OCI-LY7 (cell line): ENCODE results near the gene NFATC4. TPM values are rescaled to one million over a fixed set of nuclear protein-coding genes. Genes with fewer than 3 reads are reported as not detected.

Experiments used
- BruUV-seq: library from RNA; stranded (reverse); fragments of 400-500 nt; replicated peaks from 2 replicates; lab custom pipeline; 2021; lab: Mats Ljungman, UMichigan
- CTCF ChIA-PET: fragments of 300-600 bp; sonication (Branson Sonifier 250); formaldehyde crosslinking; loops from one replicate; lab custom pipeline; 2022; ENCODE audit warnings: antibody characterized with exemption; ENCODE audit not compliant: unreplicated experiment; lab: Charles Lee
- POLR2A ChIA-PET: fragments of 300-600 bp; sonication (Branson Sonifier 250); formaldehyde crosslinking; loops from one replicate; lab custom pipeline; 2022; ENCODE audit warnings: antibody characterized with exemption; lab: Charles Lee
- DNase-seq: peaks from one replicate; pipeline ENCODE4 v3.0.0-alpha.2; 2015; ENCODE audit warnings: low spot score
- H2AFZ ChIP-seq: fragments of 200-600 bp; sonication (generic), shearing (Covaris generic); 2 replicates; pipeline ENCODE4 v1.6.1; 2014; ENCODE audit warnings: mild to moderate bottlenecking, antibody characterized with exemption, low read length, moderate library complexity
- H3K27ac ChIP-seq: fragments of 200-600 bp; sonication (generic); 2 replicates; pipeline ENCODE4 v1.5.1; 2014; ENCODE audit warnings: mixed run types, low read depth, mild to moderate bottlenecking, moderate library complexity, low read length, inconsistent platforms; ENCODE audit not compliant: poor library complexity, severe bottlenecking
- H3K36me3 ChIP-seq: fragments of 200-600 bp; sonication (generic); 2 replicates; pipeline ENCODE4 v1.6.1; 2014; ENCODE audit warnings: mild to moderate bottlenecking, antibody characterized with exemption, low read length, moderate library complexity, mixed read lengths; ENCODE audit not compliant: insufficient read depth
- H3K4me1 ChIP-seq: fragments of 200-600 bp; sonication (generic); 2 replicates; pipeline ENCODE4 v1.5.1; 2014; ENCODE audit warnings: mild to moderate bottlenecking, low read length; ENCODE audit not compliant: insufficient read depth, poor library complexity, severe bottlenecking
- H3K4me2 ChIP-seq: fragments of 200-600 bp; sonication (generic); 2 replicates; pipeline ENCODE4 v1.6.1; 2014; ENCODE audit warnings: mild to moderate bottlenecking, low read length
- H3K4me3 ChIP-seq: fragments of 200-600 bp; sonication (generic); 2 replicates; pipeline ENCODE4 v1.5.1; 2014; ENCODE audit warnings: mild to moderate bottlenecking, low read depth, low read length; ENCODE audit not compliant: poor library complexity, severe bottlenecking
- H3K79me2 ChIP-seq: fragments of 200-600 bp; sonication (generic); 2 replicates; pipeline ENCODE4 v1.6.1; 2016; ENCODE audit warnings: low read depth, mild to moderate bottlenecking, low read length, moderate library complexity, mixed read lengths; ENCODE audit not compliant: insufficient read depth
- H3K9me2 ChIP-seq: fragments of 200-600 bp; sonication (generic); 2 replicates; pipeline ENCODE4 v1.6.1; 2016; ENCODE audit warnings: mild to moderate bottlenecking, low read length, mixed read lengths; ENCODE audit not compliant: insufficient read depth
- H3K9me3 ChIP-seq: fragments of 200-600 bp; sonication (generic); 2 replicates; pipeline ENCODE4 v1.6.1; 2014; ENCODE audit warnings: mild to moderate bottlenecking, mixed run types, low read length, mixed read lengths
- H4K20me1 ChIP-seq: fragments of 200-600 bp; sonication (generic); 2 replicates; pipeline ENCODE4 v1.6.1; 2014; ENCODE audit warnings: mild to moderate bottlenecking, antibody characterized with exemption, low read length, moderate library complexity, mixed read lengths; ENCODE audit not compliant: insufficient read depth
- CTCF ChIP-seq: fragments of 200-600 bp; sonication (generic); conservative IDR thresholded peaks from 2 replicates; pipeline ENCODE4 v1.5.1; 2014; ENCODE audit warnings: mild to moderate bottlenecking, antibody characterized with exemption, low read length, moderate library complexity, mixed read lengths
- EZH2phosphoT487 ChIP-seq: fragments of 200-600 bp; sonication (generic); IDR thresholded peaks from 2 replicates; pipeline ENCODE4 v1.6.1; 2018; ENCODE audit warnings: low read depth, borderline replicate concordance, mild to moderate bottlenecking, mixed run types, antibody characterized with exemption, low read length, moderate library complexity, mixed read lengths
- intact Hi-C: fragments of 100-400 bp; cut with micrococcal nuclease; formaldehyde crosslinking; loops from one replicate; pipeline ENCODE4 v1.10.0; 2022; ENCODE audit not compliant: unreplicated experiment
- total RNA-seq, 2 experiments: library from RNA; depleted of rRNA in 1 of 2; stranded (reverse); fragments of >200 nt in 1 of 2; shearing (Covaris generic) in 1 of 2; gene quantifications; 2 replicates each; pipeline ENCODE4 v1.2.3, GENCODE V29; 2014 to 2022

The NFATC4 gene
- total RNA-seq, 2 experiments from 2014 or later: 72.2 to 96.6 TPM

GRCh38 chr14:24398293-24398652, 30.3 kb downstream of the NFATC4 start:
- Histone ChIP-seq H3K27ac (no peak overlapping the region), H3K36me3 (no peaks in the 10 kb centered on the region), H2AFZ (no peak overlapping the region), H3K9me3 (no peaks in the 10 kb centered on the region), H3K79me2 (no peaks in the 10 kb centered on the region), H3K4me1 (no peaks in the 10 kb centered on the region), H3K4me2 (no peak overlapping the region), H3K9me2 (no peaks in the 10 kb centered on the region), H3K4me3 (no peak overlapping the region), H4K20me1 (no peaks in the 10 kb centered on the region)
- intact Hi-C loops: no loop called here
- POLR2A ChIA-PET: no interaction called here
- CTCF ChIA-PET: no interaction called here
- TF ChIP-seq EZH2phosphoT487 (no peak), CTCF (no peak)
- no TSS peak for BruUV-seq
- no peak for DNase-seq

DNA sequence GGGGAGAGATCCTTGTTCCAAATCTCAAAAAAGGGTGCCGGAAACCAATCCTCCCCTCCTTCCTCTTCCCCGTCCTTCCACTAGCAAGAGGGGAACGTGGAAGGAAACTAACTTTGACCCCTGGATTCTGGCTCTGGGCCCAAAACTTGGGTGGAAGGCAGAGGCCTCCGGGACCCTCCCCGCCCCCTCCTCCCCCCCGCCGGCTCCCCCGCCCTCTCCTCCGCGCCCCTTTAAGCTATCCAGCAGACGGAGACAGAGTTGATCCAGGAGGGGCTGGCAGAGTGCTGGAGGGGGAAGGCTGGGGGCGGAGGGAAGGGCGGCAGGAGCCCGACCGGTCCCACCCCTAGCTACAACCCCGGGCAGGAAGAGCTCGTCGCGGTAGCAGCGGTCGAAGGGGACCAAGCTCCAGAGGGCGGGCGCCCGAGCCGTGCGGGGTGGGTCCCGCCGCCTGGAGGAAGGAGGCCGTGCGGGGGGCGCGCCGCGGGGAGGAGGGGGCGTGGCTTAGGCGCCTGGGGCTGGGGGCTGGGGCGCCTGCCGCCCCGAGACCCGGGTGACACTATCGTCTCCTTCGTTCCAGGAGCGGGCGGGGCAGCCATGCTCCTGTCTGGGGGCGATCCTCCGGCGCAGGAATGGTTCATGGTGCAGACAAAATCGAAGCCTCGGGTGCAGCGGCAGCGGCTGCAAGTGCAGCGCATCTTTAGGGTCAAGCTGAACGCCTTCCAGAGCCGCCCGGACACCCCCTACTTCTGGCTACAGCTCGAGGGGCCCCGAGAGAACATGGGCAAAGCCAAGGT, 30.9 kb downstream of the NFATC4 start, which contains the start of gene NYNRIN:
Gene NYNRIN (plus strand): TSS at position 351 of the 794 bp plus-strand sequence. CDS start 244 bp downstream, at position 595.
- TF ChIP-seq CTCF: no peak
- no peaks in the 10 kb centered on the region for H3K9me2 ChIP-seq
- BruUV-seq: no TSS peak
- H3K4me2 ChIP-seq: peak within 1 kb of the TSS; percentile 53; the same call in 1 of the 2 replicates
- H4K20me1 ChIP-seq: no peaks in the 10 kb centered on the region
- no peaks in the 10 kb centered on the region for H3K4me1 ChIP-seq
- no peaks in the 10 kb centered on the region for H3K79me2 ChIP-seq
- ChIA-PET POLR2A (no interaction called here), CTCF (no interaction called here)
- no peaks in the 10 kb centered on the region for H3K36me3 ChIP-seq
- DNase-seq: no peak
- no peak within 1 kb of the TSS for H3K4me3 ChIP-seq
- H3K9me3 ChIP-seq: no peaks in the 10 kb centered on the region
- no peak within 1 kb of the TSS for H2AFZ ChIP-seq
- intact Hi-C loops: no loop called here
- no peak within 1 kb of the TSS for H3K27ac ChIP-seq

DNA sequence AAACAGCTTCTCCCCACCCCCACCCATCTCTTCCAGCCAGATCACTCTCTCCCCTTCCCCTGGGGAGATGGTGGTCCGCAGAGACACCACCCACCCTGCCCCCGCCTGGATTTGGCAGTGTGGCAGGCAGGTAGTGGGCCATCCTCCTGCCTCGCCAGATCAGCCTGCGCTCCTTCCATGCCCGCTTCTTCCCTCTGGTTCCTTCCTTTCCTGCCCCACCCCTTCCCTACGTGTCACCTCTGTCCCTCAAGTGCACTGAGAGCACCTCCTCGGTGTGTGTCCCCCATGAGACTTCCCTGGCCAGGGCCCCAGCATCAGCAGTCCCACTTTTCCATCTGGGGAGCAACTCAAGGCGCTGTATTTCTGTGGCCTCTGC, 31.5 kb downstream of the NFATC4 start:
- TF ChIP-seq CTCF (no peak), EZH2phosphoT487 (no peak)

More for the DNA sequence above, 31.5 kb downstream of the NFATC4 start:
- no peaks in the 10 kb centered on the region for H3K4me1 ChIP-seq
- CTCF ChIA-PET: no interaction called here
- no peak overlapping the region for H2AFZ ChIP-seq
- no peaks in the 10 kb centered on the region for H4K20me1 ChIP-seq
- no peaks in the 10 kb centered on the region for H3K9me3 ChIP-seq
- H3K27ac ChIP-seq: no peak overlapping the region
- no peak overlapping the region for H3K4me3 ChIP-seq
- no peaks in the 10 kb centered on the region for H3K9me2 ChIP-seq
- no peaks in the 10 kb centered on the region for H3K79me2 ChIP-seq
- no TSS peak for BruUV-seq
- intact Hi-C loops: no loop called here
- POLR2A ChIA-PET: no interaction called here
- no peaks in the 10 kb centered on the region for H3K36me3 ChIP-seq
- H3K4me2 ChIP-seq: peak overlapping the region; percentile 53; the same call in 1 of the 2 replicates
- DNase-seq: no peak
